ENCODE measurements around the gene DNLZ.
"Not testable (repeated sequence)": the region's sequence is repeated elsewhere in the genome, so short reads cannot be mapped to it uniquely, and the experiment has no call there.

DNLZ gene

GRCh38 chr9:136363106-136363948 lies at the start of gene DNLZ:
DNLZ (minus strand) TSS chr9:136363744; CDS start chr9:136363714, 30 bp downstream.
- DNase-seq (ENCODE audit: low read depth): peak; percentile 77
- peak within 1 kb of the TSS; percentile 74 for H3K4me3 ChIP-seq (ENCODE audit: control insufficient read depth, low read depth, low read length)
- peak; percentile 72 for TF ChIP-seq CTCF (IDR thresholded peaks at IDR 0.05; ENCODE audit: control insufficient read depth, insufficient read depth, low read depth, low read length, missing control alignments)

- no peak for DNase-seq (ENCODE audit: low read depth)
- TF ChIP-seq CTCF (IDR thresholded peaks at IDR 0.05; ENCODE audit: control insufficient read depth, insufficient read depth, low read depth, low read length, missing control alignments): no peak
- H3K4me3 ChIP-seq (ENCODE audit: control insufficient read depth, low read depth, low read length): no peak overlapping the region
These were observed 49.4 kb upstream of the DNLZ start for GRCh38 chr9:136412962-136413361.

DNA sequence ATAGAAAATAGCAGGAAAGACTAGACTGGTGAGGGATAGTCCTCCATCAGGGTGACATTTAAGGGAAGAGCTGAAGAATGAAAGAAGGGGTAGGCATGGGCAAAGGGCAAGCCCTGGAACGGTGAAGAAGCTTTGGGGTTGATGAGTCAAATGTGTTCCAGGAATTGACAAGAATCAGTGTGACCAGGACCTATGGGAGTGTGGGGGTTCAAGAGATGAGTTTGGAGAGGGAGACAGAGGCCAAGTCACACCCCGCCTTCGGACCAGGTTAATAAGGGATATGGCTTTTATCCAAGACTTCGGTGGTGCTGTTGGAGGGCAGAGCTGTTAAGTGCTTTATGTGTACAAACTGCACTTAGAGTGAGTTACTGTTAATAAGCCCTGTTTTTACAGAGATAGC lies 47.8 kb upstream of the DNLZ start:
- DNase-seq (ENCODE audit: low read depth): no peak
- no peak for TF ChIP-seq CTCF (IDR thresholded peaks at IDR 0.05; ENCODE audit: control insufficient read depth, insufficient read depth, low read depth, low read length, missing control alignments)
- peak overlapping the region; percentile 100 for H3K4me3 ChIP-seq (ENCODE audit: control insufficient read depth, low read depth, low read length)

GRCh38 chr9:136410500-136411287 lies 47.1 kb upstream of the DNLZ start, which contains the start of the genes ENTR1 and PMPCA:
ENTR1 (minus strand) TSS chr9:136410614; CDS start chr9:136410397, 217 bp downstream.
PMPCA (plus strand) TSS chr9:136410658; CDS start chr9:136410669, 11 bp downstream.
- peak; percentile 33 for DNase-seq (ENCODE audit: low read depth)
- H3K4me3 ChIP-seq (ENCODE audit: control insufficient read depth, low read depth, low read length): peak within 1 kb of the TSS; percentile 100
- no peak for TF ChIP-seq CTCF (IDR thresholded peaks at IDR 0.05; ENCODE audit: control insufficient read depth, insufficient read depth, low read depth, low read length, missing control alignments)

DNA sequence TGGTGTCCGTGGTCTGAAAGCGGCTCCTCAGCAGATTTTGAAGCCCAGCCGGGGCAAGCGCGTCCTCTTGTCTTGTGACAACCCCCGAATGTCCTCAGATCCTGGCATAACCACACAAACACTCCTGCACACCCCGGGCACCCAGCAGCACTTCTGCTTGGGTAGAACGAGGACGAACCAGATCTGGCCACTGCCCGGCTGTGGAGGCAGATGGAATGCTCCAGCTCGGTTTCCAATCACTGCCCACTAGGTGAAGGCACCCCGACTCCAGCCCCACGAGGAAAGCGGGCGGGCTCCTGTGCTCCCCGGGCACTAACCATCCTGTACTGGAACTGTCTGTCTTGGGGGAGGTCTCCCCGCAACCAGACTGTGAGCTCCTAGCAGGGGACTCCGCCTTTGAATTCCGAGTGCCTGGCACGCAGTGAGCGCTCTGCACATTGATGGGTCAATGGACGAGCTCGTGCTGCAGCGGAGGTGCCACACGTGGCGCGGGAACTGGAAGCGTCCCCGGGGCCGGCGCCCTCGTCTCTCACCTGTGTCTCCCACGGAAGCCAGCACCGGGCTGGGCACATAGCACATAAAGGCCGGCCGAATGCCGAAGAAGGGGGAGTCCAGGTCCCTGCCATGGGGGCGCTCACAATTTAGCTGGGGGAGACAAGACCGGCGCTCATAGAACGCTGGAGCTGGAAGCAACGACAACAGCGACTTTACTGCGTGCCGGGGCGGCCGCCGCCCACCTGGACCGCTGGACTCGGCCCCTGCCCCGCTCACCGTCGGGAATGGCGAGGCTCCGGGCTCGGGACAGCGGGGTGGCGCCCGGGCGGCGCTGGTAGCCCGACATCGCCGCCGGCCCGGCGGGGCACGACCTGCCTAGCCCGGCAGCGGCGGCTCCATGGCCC lies 46.3 kb upstream of the DNLZ start:
- DNase-seq (ENCODE audit: low read depth): no peak
- TF ChIP-seq CTCF (IDR thresholded peaks at IDR 0.05; ENCODE audit: control insufficient read depth, insufficient read depth, low read depth, low read length, missing control alignments): no peak
- H3K4me3 ChIP-seq (ENCODE audit: control insufficient read depth, low read depth, low read length): peak overlapping the region; percentile 100

DNA sequence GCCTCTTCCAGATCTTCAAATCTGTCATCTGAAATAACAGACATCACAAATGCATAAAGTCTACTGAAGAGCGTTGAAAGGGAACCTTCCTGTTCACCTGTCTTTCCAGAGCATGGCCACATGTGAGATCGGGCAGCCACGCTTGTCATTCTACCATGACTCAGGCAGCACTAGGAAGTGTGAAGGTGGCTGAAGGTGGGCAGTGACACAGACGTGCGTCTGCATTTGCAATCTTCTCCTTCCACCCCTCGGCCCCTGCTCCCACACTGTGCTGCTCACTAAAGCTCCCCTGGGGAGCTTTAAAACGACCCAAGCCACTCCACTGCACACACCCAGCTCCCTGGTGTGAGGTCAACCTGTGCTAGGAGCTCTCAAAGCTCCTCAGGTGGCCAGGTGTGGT lies 44.4 kb upstream of the DNLZ start:
- TF ChIP-seq CTCF (IDR thresholded peaks at IDR 0.05; ENCODE audit: control insufficient read depth, insufficient read depth, low read depth, low read length, missing control alignments): no peak
- no peak overlapping the region for H3K4me3 ChIP-seq (ENCODE audit: control insufficient read depth, low read depth, low read length)
- DNase-seq (ENCODE audit: low read depth): no peak

DNA sequence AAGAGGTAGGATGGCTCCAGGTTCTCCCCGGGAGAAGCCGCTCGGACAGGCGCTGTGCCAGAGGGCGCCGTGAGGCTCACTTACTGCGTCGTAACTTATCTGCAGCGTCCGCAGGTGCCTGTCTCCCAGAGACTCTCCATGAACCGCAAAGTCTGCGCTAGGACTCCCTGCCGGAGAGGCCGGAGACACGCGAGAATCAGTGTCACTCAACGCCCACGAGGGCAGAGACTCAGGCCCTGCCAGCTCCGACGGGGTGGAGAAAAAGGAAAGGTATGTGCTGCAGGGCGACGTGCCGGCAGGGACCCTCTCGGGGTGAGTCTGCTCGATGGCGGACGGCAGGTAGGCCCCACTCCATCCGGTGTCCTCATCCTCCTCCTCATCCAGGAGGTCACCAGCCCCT lies 43.5 kb upstream of the DNLZ start:
- not testable (repeated sequence) for DNase-seq (ENCODE audit: low read depth)

GRCh38 chr9:136405904-136406303 lies 42.4 kb upstream of the DNLZ start:
- not testable (repeated sequence) for H3K4me3 ChIP-seq (ENCODE audit: control insufficient read depth, low read depth, low read length); DNase-seq (ENCODE audit: low read depth)

More for the DNA sequence above, 43.5 kb upstream of the DNLZ start:
- H3K4me3 ChIP-seq (ENCODE audit: control insufficient read depth, low read depth, low read length): not testable (repeated sequence)

Data from AG09309 (cell line).